Left ventricle myocardium inferior (tissue), 1 donor: ENCODE measurements around the gene OCSTAMP. TPM values are rescaled to one million over a fixed set of nuclear protein-coding genes. Genes with fewer than 3 reads are reported as not detected.

Source experiments
- DNase-seq: peaks from one replicate; pipeline ENCODE4 v3.0.0-alpha.2; 2020
- H3K27ac ChIP-seq: fragments of 200-600 bp; replicated peaks from 2 replicates; pipeline ENCODE4 v1.8.0; 2021
- H3K27me3 ChIP-seq: fragments of 200-600 bp; 2 replicates; pipeline ENCODE4 v1.8.0; 2021; ENCODE audit warnings: low read depth
- H3K36me3 ChIP-seq: fragments of 200-600 bp; 2 replicates; pipeline ENCODE4 v1.8.0; 2021
- H3K4me1 ChIP-seq: fragments of 200-600 bp; 2 replicates; pipeline ENCODE4 v1.8.0; 2021
- H3K4me3 ChIP-seq: fragments of 200-600 bp; 2 replicates; pipeline ENCODE4 v1.8.0; 2021; ENCODE audit warnings: mild to moderate bottlenecking, moderate library complexity
- H3K9me3 ChIP-seq: fragments of 200-600 bp; replicated peaks from 2 replicates; pipeline ENCODE4 v1.8.0; 2021
- intact Hi-C: fragments of 100-400 bp; cut with micrococcal nuclease; formaldehyde crosslinking; loops from one replicate; pipeline ENCODE4 v1.11.0; 2022
- total RNA-seq: library from RNA; stranded (reverse); fragmentation: NEBNext Ultra II Directional; extraction: Animal tissue kit (Norgen Biotek cat#: 25700); gene quantifications from one replicate; pipeline ENCODE4 v1.2.1, GENCODE V29; 2021
- TF ChIP-seq, protein P1 (sequence below): fragments of 200-600 bp; IDR thresholded peaks from 2 replicates; pipeline ENCODE4 v1.8.0; 2021; ENCODE audit warnings: antibody characterized with exemption, mild to moderate bottlenecking, borderline replicate concordance
- donor health status: DM: no; HTN: yes; CAD: no; lungs with severe emphysema.

Gene OCSTAMP
- total RNA-seq, 1 donor from 2014 or later = not detected

DNA sequence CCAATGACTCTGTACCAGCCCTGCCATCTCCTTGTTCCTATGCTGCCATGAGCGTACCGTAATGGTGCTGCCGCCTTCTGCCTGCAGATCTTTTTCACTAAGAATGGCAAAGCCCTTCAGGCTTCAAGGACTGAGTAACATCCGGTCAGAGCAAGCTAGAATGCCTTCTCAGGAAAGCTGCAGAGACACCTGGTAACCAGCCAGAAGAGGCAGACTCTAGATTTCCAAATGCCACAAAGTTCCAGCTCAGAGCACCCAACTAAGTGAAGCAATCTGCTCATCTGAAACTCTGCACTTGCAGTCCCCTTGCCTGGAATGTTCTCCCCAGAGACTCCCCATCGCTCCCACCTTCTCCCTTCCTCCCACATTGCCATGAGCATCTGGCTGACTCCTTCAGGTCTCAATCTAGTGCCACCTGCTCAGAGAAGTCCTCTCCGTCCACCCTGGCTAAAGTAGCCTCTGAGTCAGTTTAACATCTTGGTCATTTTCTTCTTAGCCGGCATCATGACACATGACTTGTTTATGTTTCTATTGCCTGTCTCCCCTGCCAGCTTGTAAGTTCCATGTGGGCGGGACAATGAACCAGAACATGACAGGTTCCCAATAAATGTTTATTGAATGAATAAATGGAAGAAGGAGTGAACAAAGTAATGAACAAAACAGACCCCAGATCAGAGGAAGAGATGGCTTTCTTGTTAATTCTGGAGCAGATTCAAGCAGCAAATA, 6.9 kb upstream of the OCSTAMP start:
- intact Hi-C loops = no loop called here

DNA sequence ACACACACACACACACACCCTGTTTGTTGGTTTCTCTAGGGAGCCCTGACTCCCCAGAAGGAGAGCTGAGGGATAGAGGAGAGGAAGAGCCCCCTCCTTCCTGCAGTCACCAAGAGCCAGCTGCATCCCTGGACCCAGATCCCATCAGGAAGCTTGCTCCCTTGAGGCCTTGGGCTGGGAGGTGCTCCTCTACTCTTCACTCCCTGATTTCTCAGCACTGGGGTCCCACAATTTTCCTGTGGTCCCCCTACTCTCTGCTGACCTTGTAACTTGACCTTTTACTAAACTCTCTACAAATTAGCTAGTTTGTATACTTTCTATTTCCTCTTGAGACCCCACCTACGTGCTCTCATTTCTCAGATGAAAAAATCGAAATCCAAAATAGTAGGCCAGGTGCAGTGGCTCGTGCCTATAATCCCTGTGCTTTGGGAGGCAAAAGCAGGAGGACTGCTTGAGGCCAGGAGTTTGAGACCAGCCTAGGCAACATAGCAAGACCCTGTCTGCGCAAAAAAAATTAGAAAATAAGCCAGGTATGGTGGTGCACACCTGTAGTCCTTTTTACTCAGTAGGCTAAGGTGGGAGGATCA, 5.0 kb upstream of the OCSTAMP start:
- Histone ChIP-seq H3K9me3 (no peaks in the 10 kb centered on the region), H3K4me1 (no peaks in the 10 kb centered on the region), H3K36me3 (no peaks in the 10 kb centered on the region), H3K4me3 (no peak overlapping the region), H3K27me3 (peaks cover 14% of the 10 kb centered on the region), H3K27ac (no peak overlapping the region)
- TF ChIP-seq, protein P1, sequence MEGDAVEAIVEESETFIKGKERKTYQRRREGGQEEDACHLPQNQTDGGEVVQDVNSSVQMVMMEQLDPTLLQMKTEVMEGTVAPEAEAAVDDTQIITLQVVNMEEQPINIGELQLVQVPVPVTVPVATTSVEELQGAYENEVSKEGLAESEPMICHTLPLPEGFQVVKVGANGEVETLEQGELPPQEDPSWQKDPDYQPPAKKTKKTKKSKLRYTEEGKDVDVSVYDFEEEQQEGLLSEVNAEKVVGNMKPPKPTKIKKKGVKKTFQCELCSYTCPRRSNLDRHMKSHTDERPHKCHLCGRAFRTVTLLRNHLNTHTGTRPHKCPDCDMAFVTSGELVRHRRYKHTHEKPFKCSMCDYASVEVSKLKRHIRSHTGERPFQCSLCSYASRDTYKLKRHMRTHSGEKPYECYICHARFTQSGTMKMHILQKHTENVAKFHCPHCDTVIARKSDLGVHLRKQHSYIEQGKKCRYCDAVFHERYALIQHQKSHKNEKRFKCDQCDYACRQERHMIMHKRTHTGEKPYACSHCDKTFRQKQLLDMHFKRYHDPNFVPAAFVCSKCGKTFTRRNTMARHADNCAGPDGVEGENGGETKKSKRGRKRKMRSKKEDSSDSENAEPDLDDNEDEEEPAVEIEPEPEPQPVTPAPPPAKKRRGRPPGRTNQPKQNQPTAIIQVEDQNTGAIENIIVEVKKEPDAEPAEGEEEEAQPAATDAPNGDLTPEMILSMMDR = no peak
- intact Hi-C loops = no loop called here
- DNase-seq = no peak

More for the DNA sequence above, 6.9 kb upstream of the OCSTAMP start:
- Histone ChIP-seq H3K36me3 (no peaks in the 10 kb centered on the region), H3K9me3 (no peaks in the 10 kb centered on the region), H3K4me3 (no peak overlapping the region), H3K4me1 (peaks cover 7% of the 10 kb centered on the region), H3K27me3 (peaks cover 14% of the 10 kb centered on the region), H3K27ac (no peak overlapping the region)
- TF ChIP-seq, protein P1 = no peak
- no peak for DNase-seq

- H3K36me3 ChIP-seq = no peaks in the 10 kb centered on the region
- TF ChIP-seq, protein P1 = no peak
- no peak overlapping the region for H3K27ac ChIP-seq
- DNase-seq = no peak
- no peaks in the 10 kb centered on the region for H3K9me3 ChIP-seq
- H3K27me3 ChIP-seq = peaks cover 14% of the 10 kb centered on the region
- H3K4me3 ChIP-seq = no peak overlapping the region
- intact Hi-C loops = no loop called here
- H3K4me1 ChIP-seq = no peaks in the 10 kb centered on the region
These were observed 4.4 kb upstream of the OCSTAMP start for GRCh38 chr20:46554828-46555227.

DNA sequence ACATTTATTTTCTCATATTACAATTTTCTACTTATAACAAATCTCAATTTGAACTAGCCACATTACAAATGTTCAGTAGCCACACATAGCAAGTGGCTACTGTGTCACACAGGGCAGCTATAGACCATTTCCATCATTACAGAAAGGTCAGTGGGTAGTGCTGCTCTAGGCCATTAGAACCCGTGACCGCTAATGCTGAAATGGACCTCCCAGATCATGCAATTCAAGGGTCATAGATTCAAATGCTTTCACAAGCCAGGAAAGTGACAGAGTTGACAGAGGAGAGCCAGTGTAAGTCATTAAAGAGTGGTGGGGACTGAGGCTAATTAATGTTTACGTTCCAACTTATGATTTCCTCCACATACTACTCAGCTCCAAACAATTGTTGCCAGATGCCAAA, 3.5 kb upstream of the OCSTAMP start:
- Histone ChIP-seq H3K4me1 (no peaks in the 10 kb centered on the region), H3K36me3 (no peaks in the 10 kb centered on the region), H3K27me3 (peaks cover 16% of the 10 kb centered on the region), H3K9me3 (no peaks in the 10 kb centered on the region), H3K4me3 (no peak overlapping the region), H3K27ac (no peak overlapping the region)
- TF ChIP-seq, protein P1 = no peak
- DNase-seq = no peak
- intact Hi-C loops = no loop called here

GRCh38 chr20:46552460-46553420, 2.3 kb upstream of the OCSTAMP start:
- Histone ChIP-seq H3K36me3 (no peaks in the 10 kb centered on the region), H3K9me3 (no peaks in the 10 kb centered on the region), H3K27me3 (peaks cover 28% of the 10 kb centered on the region), H3K4me1 (no peaks in the 10 kb centered on the region), H3K4me3 (no peak overlapping the region), H3K27ac (no peak overlapping the region)
- intact Hi-C loops = no loop called here
- DNase-seq = no peak
- TF ChIP-seq, protein P1 = no peak
